Activated CD4-positive, alpha-beta memory T cell treated with anti-CD3 and anti-CD28 coated beads for 36 hours (primary cell): Measurements from ENCODE around the gene IMMP2L. TPM values are rescaled to one million over a fixed set of nuclear protein-coding genes. Genes with fewer than 3 reads are reported as not detected.
A peak's percentile ranks its signal among the peaks of the same experiment; 100 is the strongest.
"Not testable (repeated sequence)": the region's sequence is repeated elsewhere in the genome, so short reads cannot be mapped to it uniquely, and the experiment has no call there.

Source experiments
- CTCF ChIA-PET: fragments of 350-600 bp; sonication (Branson Sonifier 250); formaldehyde crosslinking; loops from one replicate; lab custom pipeline; 2021; ENCODE audit warnings: antibody characterized with exemption, inconsistent platforms; lab: Charles Lee
- POLR2A ChIA-PET: fragments of 350-600 bp; sonication (Branson Sonifier 250); formaldehyde crosslinking; loops from one replicate; lab custom pipeline; 2021; ENCODE audit warnings: antibody characterized with exemption; lab: Charles Lee
- DNase-seq: peaks from one replicate; pipeline ENCODE4 v3.0.0-alpha.2; 2020
- H3K27ac Mint-ChIP-seq: one replicate; pipeline ENCODE4 v1.8.0; 2021; ENCODE audit warnings: mixed read lengths
- H3K27me3 Mint-ChIP-seq: one replicate; pipeline ENCODE4 v1.8.0; 2021; ENCODE audit warnings: mixed read lengths
- H3K36me3 Mint-ChIP-seq: one replicate; pipeline ENCODE4 v1.8.0; 2021; ENCODE audit warnings: mixed read lengths
- H3K4me1 Mint-ChIP-seq: one replicate; pipeline ENCODE4 v1.8.0; 2021; ENCODE audit warnings: low read depth, mixed read lengths
- H3K4me3 Mint-ChIP-seq: one replicate; pipeline ENCODE4 v1.8.0; 2021; ENCODE audit warnings: mild to moderate bottlenecking, mixed read lengths
- H3K9me3 Mint-ChIP-seq: one replicate; pipeline ENCODE4 v1.8.0; 2021; ENCODE audit warnings: mixed read lengths
- intact Hi-C: fragments of 100-400 bp; cut with micrococcal nuclease; formaldehyde crosslinking; loops from one replicate; pipeline ENCODE4 v1.15.1; 2023
- total RNA-seq, 2 experiments: library from RNA; stranded (reverse); gene quantifications; one replicate each; pipeline ENCODE4 v1.2.3, GENCODE V29; 2021

IMMP2L gene
- total RNA-seq, 2 experiments from 2014 or later, result 14.4 to 20.5 TPM

DNA sequence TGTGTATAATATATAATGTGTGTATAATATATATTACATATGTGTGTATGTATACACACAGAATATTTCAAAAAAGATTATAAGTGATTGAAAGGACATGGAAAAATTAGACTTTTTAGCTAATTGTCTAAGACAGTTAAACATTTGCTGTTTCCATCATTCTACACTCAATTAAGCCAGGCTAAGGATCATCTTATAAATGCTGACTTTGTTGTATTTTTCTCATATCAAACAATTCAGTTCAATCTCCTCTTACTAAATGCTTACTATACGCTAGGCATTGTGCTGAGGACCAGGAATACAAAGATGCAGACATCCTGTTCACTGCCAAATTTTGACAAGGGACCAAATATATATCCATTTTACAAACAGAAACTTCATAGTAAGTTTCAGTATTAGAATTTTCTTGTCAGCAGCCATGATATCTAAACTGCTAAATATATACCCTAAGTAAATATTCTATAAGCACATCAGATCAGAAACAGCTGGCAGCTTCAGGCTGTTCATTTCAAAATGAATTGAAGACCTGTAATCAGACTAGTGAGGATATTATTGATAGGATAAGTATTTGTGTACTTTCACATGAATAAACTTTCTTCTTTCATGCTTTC, 481.7 kb downstream of the IMMP2L start:
- H3K36me3 Mint-ChIP-seq, result peaks cover 2% of the 10 kb centered on the region
- peak overlapping the region; percentile 43 for H3K27ac Mint-ChIP-seq
- peaks cover 4% of the 10 kb centered on the region for H3K9me3 Mint-ChIP-seq
- CTCF ChIA-PET, result no interaction called here
- POLR2A ChIA-PET, result no interaction called here
- intact Hi-C loops, result loop anchor here (5.0 kb wide), 1 partner anchor 163 kb away; no protein-coding TSS in a partner anchor
- H3K4me1 Mint-ChIP-seq, result peaks cover 69% of the 10 kb centered on the region
- no peak for DNase-seq
- H3K4me3 Mint-ChIP-seq, result no peak overlapping the region
- H3K27me3 Mint-ChIP-seq, result no peaks in the 10 kb centered on the region

DNA sequence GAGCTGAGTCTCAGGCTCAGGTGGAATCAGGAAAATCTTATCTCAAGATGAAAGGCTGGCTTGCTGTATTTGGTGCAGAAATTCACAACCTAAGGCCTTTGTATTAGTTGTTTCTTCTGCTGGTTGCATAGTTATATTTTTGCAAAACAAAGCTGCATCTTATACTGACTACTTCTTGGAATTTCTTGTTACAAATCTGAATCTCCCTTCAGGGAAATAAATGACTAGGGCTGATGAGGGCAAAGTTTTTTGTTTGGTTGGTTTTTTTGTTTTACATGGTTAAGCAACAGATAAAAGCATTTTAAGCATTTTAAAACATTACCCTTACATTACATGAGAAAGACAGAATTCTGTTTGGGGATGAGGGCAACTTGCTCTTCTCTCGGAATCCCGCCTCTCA, 485.3 kb downstream of the IMMP2L start:
- no peak overlapping the region for H3K27ac Mint-ChIP-seq
- H3K4me1 Mint-ChIP-seq, result peaks cover 57% of the 10 kb centered on the region
- intact Hi-C loops, result no loop called here
- CTCF ChIA-PET, result no interaction called here
- DNase-seq, result no peak
- no peaks in the 10 kb centered on the region for H3K27me3 Mint-ChIP-seq
- no peaks in the 10 kb centered on the region for H3K9me3 Mint-ChIP-seq
- H3K36me3 Mint-ChIP-seq, result no peaks in the 10 kb centered on the region
- POLR2A ChIA-PET, result interaction anchor here (1.1 to 1.8 kb wide), 3 partner anchors 10 to 52 kb away, joined by 3 to 5 read pairs (median 4); no protein-coding TSS in a partner anchor
- H3K4me3 Mint-ChIP-seq, result no peak overlapping the region

DNA sequence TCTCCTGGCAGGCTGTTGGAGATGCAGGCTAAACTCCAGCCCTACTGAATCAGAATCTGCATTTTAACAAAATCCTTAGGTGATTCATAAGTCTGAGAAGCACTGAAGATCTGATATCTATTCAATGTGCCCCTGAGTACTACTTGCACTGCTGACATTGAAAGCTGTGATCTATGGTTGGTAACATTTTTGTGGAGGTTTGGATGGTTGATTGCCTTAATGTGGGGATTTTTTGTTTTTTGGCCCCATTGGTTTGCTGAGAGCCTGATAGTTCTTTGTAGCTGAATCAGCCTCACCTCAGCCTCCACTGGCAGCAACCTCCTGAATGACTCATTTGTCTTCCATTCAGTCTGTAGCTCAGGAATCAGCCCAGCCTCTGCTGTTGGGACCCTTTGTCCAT, 486.1 kb downstream of the IMMP2L start:
- CTCF ChIA-PET, result interaction anchor here (0.8 to 1.3 kb wide), 2 partner anchors 17 to 22 kb away, joined by 3 to 6 read pairs; no protein-coding TSS in a partner anchor
- intact Hi-C loops, result no loop called here
- peak overlapping the region; percentile 68 for H3K27ac Mint-ChIP-seq
- H3K4me3 Mint-ChIP-seq, result no peak overlapping the region
- no peaks in the 10 kb centered on the region for H3K27me3 Mint-ChIP-seq
- POLR2A ChIA-PET, result interaction anchor here (0.7 to 1.8 kb wide), 4 partner anchors 10 to 51 kb away, joined by 3 to 5 read pairs (median 4); no protein-coding TSS in a partner anchor
- H3K9me3 Mint-ChIP-seq, result no peaks in the 10 kb centered on the region
- H3K4me1 Mint-ChIP-seq, result peaks cover 51% of the 10 kb centered on the region
- H3K36me3 Mint-ChIP-seq, result no peaks in the 10 kb centered on the region
- peak; percentile 60 for DNase-seq

DNA sequence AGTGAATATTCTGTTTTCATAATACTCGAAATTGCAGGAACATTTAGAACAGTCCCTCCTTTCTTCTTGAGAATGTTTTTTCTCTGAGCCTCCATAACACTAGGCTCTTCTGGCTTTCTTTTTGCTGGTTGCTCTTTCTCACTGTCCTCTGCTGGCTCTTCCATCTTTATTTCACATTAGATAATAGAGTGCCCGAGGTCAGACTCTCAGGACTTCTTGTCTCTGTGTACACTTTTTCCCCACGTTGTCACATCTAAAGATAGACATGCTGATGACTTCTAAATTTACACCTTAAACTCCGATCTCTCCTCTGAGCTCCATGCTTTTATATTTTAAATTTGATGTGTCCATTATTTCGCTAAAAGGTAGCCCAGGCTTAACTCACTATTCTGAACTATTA, 486.8 kb downstream of the IMMP2L start:
- Mint-ChIP-seq H3K4me3 (no peak overlapping the region), H3K27me3 (no peaks in the 10 kb centered on the region), H3K36me3 (no peaks in the 10 kb centered on the region), H3K9me3 (no peaks in the 10 kb centered on the region), H3K27ac (peak overlapping the region; percentile 11), H3K4me1 (peaks cover 48% of the 10 kb centered on the region)
- CTCF ChIA-PET, result interaction anchor here (1.3 kb wide), 1 partner anchor 17 kb away, joined by 6 read pairs; no protein-coding TSS in a partner anchor
- POLR2A ChIA-PET, result interaction anchor here (0.7 to 1.8 kb wide), 3 partner anchors 11 to 50 kb away, joined by 4 to 5 read pairs (median 5); no protein-coding TSS in a partner anchor
- no peak for DNase-seq
- intact Hi-C loops, result no loop called here

DNA sequence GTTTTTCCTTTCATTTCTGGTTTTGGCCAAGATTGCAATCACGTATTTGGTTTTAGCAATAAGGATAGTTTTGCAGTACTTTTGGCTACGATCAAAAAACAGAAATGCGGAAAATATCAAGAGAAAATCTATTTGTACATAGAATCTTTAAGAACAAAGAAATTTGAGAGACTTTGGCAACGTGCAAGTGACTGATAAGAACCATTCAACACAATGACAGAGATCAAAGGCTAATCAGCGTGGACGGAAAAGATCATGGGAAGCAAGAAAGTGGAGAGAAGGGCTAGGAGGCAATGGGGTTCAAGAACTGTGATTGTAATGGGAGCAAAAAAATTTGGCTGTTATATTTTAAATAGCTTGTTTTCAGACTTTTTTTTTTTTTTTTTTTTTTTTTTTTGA, 487.5 kb downstream of the IMMP2L start:
- no peak for DNase-seq
- intact Hi-C loops, result loop anchor here (1.0 kb wide), 3 partner anchors 9 to 49 kb away; no protein-coding TSS in a partner anchor
- CTCF ChIA-PET, result interaction anchor here (1.0 to 1.3 kb wide), 3 partner anchors 8 to 24 kb away, joined by 3 to 6 read pairs (median 3); no protein-coding TSS in a partner anchor
- POLR2A ChIA-PET, result interaction anchor here (0.6 to 1.3 kb wide), 4 partner anchors 8 to 1377 kb away, joined by 3 to 5 read pairs (median 4); no protein-coding TSS in a partner anchor
- Mint-ChIP-seq H3K4me3 (no peak overlapping the region), H3K9me3 (no peaks in the 10 kb centered on the region), H3K27me3 (no peaks in the 10 kb centered on the region), H3K36me3 (no peaks in the 10 kb centered on the region), H3K27ac (peak overlapping the region; percentile 77), H3K4me1 (peaks cover 45% of the 10 kb centered on the region)

DNA sequence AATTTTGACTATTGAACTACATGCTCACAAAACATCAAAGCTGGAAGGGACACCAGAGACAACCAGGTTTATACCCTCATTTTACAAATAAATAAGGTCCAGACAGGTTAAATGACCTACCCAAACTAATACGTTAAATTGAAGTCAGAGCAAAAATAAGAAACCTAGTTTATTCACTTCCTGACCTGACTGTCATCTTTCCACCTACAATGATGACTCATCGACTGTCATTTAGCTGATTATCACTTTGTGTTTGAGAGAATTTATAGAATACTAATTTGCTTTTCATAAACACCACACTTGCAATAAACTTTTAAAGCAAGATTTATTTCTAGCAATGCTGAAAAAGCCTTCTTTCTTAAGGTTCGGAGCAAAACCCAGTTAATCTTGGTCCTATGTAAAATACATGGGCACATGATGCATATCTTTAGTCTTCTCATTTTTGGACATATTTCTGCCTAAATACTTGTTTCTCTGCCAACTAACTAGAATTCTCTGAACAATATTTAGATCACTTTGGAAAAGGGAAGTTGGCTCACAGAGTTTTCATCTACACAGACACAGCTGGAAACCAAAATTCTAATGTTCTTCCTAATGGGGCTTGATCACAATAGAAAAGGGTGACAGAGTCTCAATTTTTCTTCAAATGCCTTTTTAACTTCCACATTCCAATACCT, 488.1 kb downstream of the IMMP2L start:
- POLR2A ChIA-PET, result interaction anchor here (0.6 to 1.3 kb wide), 4 partner anchors 9 to 1378 kb away, joined by 3 to 5 read pairs (median 4); no protein-coding TSS in a partner anchor
- no peak for DNase-seq
- no peaks in the 10 kb centered on the region for H3K9me3 Mint-ChIP-seq
- H3K27me3 Mint-ChIP-seq, result no peaks in the 10 kb centered on the region
- CTCF ChIA-PET, result interaction anchor here (1.0 kb wide), 2 partner anchors 9 to 24 kb away, joined by 3 read pairs; no protein-coding TSS in a partner anchor
- H3K4me3 Mint-ChIP-seq, result no peak overlapping the region
- peaks cover 44% of the 10 kb centered on the region for H3K4me1 Mint-ChIP-seq
- H3K27ac Mint-ChIP-seq, result peak overlapping the region; percentile 77
- no peaks in the 10 kb centered on the region for H3K36me3 Mint-ChIP-seq
- intact Hi-C loops, result loop anchor here (1.0 kb wide), 3 partner anchors 9 to 49 kb away; no protein-coding TSS in a partner anchor

DNA sequence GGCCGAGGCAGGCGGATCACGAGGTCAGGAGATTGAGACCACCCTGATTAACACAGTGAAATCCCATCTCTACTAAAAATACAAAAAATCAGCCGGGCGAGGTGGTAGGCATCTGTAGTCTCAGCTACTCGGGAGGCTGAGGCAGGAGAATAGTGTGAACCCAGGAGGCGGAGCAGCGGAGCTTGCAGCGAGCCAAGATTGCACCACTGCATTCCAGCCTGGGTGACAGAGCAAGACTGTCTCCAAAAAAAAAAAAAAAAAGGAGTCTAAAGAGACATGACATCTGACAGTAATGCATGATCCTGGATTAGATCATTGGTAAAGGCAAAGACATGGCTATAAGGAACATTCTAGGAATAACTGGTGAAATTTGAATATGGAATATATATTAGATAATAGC, 489.6 kb downstream of the IMMP2L start:
- intact Hi-C loops, DNase-seq, H3K27ac Mint-ChIP-seq, H3K36me3 Mint-ChIP-seq, H3K4me3 Mint-ChIP-seq, CTCF ChIA-PET, H3K9me3 Mint-ChIP-seq, POLR2A ChIA-PET, H3K27me3 Mint-ChIP-seq: not testable (repeated sequence)
- peaks cover 44% of the 10 kb centered on the region for H3K4me1 Mint-ChIP-seq

DNA sequence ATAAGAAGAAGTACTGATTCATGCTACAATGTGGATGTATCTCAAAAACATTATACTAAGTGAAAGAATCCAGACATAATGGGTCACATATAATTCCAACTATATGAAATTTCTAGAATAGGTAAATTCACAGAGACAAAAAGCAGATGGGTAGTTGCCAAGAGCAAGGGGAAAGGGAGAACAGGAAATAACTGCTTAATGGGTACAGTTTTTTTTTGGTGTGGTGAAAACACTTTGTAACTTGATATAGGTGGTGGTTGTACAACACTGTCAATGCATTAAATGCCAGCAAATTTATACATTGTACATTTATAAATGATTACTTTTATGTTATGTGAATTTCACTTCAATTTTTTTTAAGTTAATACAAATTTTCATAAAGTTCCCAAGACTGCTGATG, 490.7 kb downstream of the IMMP2L start:
- H3K4me3 Mint-ChIP-seq, result no peak overlapping the region
- intact Hi-C loops, result no loop called here
- peaks cover under 1% of the 10 kb centered on the region for H3K36me3 Mint-ChIP-seq
- no peaks in the 10 kb centered on the region for H3K9me3 Mint-ChIP-seq
- ChIA-PET CTCF (no interaction called here), POLR2A (no interaction called here)
- no peak for DNase-seq
- no peak overlapping the region for H3K27ac Mint-ChIP-seq
- H3K27me3 Mint-ChIP-seq, result no peaks in the 10 kb centered on the region
- H3K4me1 Mint-ChIP-seq, result peaks cover 35% of the 10 kb centered on the region

- peaks cover 14% of the 10 kb centered on the region for H3K9me3 Mint-ChIP-seq
- ChIA-PET POLR2A (no interaction called here), CTCF (no interaction called here)
- intact Hi-C loops, result no loop called here
- H3K27me3 Mint-ChIP-seq, result no peaks in the 10 kb centered on the region
- H3K36me3 Mint-ChIP-seq, result peaks cover 10% of the 10 kb centered on the region
- peaks cover 9% of the 10 kb centered on the region for H3K4me1 Mint-ChIP-seq
- no peak overlapping the region for H3K27ac Mint-ChIP-seq
- DNase-seq, result no peak
- no peak overlapping the region for H3K4me3 Mint-ChIP-seq
Observed at GRCh38 chr7:111068618-111069017, 493.7 kb downstream of the IMMP2L start.

- CTCF ChIA-PET, result no interaction called here
- Mint-ChIP-seq H3K27ac (no peak overlapping the region), H3K36me3 (peaks cover 14% of the 10 kb centered on the region), H3K4me1 (peaks cover 2% of the 10 kb centered on the region), H3K9me3 (peaks cover 24% of the 10 kb centered on the region), H3K27me3 (no peaks in the 10 kb centered on the region), H3K4me3 (no peak overlapping the region)
- intact Hi-C loops, result no loop called here
- POLR2A ChIA-PET, result no interaction called here
- DNase-seq, result no peak
Observed at GRCh38 chr7:111067682-111068081, 494.6 kb downstream of the IMMP2L start.

GRCh38 chr7:111067251-111067650, 495.0 kb downstream of the IMMP2L start:
- Mint-ChIP-seq H3K4me3 (no peak overlapping the region), H3K27ac (no peak overlapping the region), H3K36me3 (peaks cover 17% of the 10 kb centered on the region), H3K9me3 (peaks cover 27% of the 10 kb centered on the region), H3K4me1 (peaks cover 2% of the 10 kb centered on the region), H3K27me3 (no peaks in the 10 kb centered on the region)
- ChIA-PET CTCF (no interaction called here), POLR2A (no interaction called here)
- DNase-seq, result no peak
- intact Hi-C loops, result no loop called here

DNA sequence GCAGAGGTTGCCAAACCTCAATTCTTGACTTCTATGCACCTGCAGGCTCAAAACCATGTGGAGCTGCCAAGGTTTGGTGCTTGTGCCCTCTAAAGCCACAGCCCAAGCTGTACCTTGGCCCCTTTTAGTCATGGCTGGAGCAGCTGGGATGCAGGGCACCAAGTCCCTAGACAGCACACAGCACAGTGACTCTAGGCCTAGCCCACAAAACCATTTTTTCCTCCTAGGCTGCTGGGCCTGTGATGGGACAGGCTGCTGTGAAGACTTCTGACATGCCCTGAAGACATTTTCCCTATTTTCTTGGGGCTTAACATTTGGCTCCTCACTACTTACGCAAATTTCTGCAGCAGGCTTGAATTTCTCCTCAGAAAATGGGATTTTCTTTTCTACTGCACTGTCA, 499.1 kb downstream of the IMMP2L start:
- Mint-ChIP-seq H3K9me3 (peaks cover 33% of the 10 kb centered on the region), H3K4me3 (no peak overlapping the region), H3K27ac (no peak overlapping the region), H3K36me3 (peaks cover 23% of the 10 kb centered on the region), H3K4me1 (peaks cover 3% of the 10 kb centered on the region), H3K27me3 (no peaks in the 10 kb centered on the region)
- POLR2A ChIA-PET, result no interaction called here
- CTCF ChIA-PET, result no interaction called here
- intact Hi-C loops, result no loop called here
- no peak for DNase-seq
